Choroid plexus epithelial cell (primary cell): ENCODE measurements around the gene ZNF415.

Source experiments
- DNase-seq: peaks from one replicate; pipeline ENCODE4 v3.0.0-alpha.2; 2010; ENCODE audit warnings: low read depth
- H3K4me3 ChIP-seq: 2 replicates; pipeline ENCODE4 v1.5.1; 2011; ENCODE audit warnings: low read depth, mild to moderate bottlenecking, control low read depth, low read length, moderate library complexity
- TF ChIP-seq, protein P1 (sequence below): conservative IDR thresholded peaks from 2 replicates; pipeline ENCODE4 v1.5.1; 2011; ENCODE audit warnings: low read depth, mild to moderate bottlenecking, control low read depth, inconsistent platforms, low read length, moderate library complexity

Gene ZNF415

GRCh38 chr19:53076984-53077383 is 55.7 kb downstream of the ZNF415 start:
- H3K4me3 ChIP-seq = no peak overlapping the region
- peak; percentile 88 for DNase-seq
- TF ChIP-seq, protein P1, sequence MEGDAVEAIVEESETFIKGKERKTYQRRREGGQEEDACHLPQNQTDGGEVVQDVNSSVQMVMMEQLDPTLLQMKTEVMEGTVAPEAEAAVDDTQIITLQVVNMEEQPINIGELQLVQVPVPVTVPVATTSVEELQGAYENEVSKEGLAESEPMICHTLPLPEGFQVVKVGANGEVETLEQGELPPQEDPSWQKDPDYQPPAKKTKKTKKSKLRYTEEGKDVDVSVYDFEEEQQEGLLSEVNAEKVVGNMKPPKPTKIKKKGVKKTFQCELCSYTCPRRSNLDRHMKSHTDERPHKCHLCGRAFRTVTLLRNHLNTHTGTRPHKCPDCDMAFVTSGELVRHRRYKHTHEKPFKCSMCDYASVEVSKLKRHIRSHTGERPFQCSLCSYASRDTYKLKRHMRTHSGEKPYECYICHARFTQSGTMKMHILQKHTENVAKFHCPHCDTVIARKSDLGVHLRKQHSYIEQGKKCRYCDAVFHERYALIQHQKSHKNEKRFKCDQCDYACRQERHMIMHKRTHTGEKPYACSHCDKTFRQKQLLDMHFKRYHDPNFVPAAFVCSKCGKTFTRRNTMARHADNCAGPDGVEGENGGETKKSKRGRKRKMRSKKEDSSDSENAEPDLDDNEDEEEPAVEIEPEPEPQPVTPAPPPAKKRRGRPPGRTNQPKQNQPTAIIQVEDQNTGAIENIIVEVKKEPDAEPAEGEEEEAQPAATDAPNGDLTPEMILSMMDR = peak; percentile 93

DNA sequence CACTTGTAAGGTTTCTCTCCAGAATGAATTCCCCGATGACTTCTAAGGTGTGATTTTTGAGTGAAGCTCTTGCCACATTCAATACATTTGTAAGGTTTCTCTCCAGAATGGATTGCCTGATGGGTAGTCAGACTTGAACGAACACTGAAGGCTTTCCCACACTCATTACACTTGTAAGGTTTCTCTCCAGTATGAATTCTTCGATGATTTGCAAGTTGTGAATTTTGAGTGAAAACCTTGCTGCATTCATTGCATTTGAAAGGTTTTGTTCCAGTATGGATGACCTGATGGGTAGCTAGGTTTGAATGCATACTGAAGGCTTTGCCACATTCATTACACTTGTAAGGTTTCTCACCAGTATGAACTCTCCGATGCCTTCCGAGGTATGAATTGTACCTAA is 63.9 kb downstream of the ZNF415 start:
- no peak overlapping the region for H3K4me3 ChIP-seq
- DNase-seq = no peak
- TF ChIP-seq, protein P1 = no peak

GRCh38 chr19:53068199-53068598 is 64.5 kb downstream of the ZNF415 start:
- DNase-seq = no peak
- TF ChIP-seq, protein P1 = no peak
- H3K4me3 ChIP-seq = no peak overlapping the region

DNA sequence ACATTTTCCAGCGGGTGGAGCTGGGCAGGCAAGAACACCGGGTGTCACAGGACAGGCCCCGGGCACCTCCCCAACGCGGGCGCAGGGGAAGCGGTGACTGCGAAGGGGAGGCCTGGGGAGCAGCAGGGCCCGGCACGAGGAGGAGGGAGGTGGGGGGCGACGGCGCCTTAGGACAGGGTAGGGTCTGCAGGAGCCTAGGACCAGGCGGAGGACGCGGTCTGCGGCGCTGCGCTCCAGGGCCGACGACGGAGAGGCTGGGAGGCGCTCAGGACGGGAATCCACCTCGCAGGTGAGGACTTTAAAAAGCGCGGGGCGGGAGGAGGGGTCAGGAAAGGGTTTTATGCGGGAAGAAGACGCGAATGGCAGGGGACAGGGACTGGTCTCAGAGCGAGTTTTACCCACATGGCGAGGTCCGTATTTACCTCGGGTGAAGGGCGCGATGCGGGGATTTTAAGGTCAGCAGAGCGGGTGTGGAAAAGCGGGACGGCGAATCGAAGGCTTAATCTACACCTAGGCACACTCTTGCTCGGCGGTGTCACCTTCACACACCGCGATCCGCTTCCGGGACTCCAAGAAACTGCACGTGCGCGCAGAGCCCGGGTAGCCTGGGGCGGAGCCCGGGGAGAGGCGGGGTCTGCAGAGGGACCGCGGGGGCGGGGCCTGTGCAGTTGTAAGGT is 74.7 kb downstream of the ZNF415 start:
- peak; percentile 14 for DNase-seq
- TF ChIP-seq, protein P1 = no peak

More for the DNA sequence above, 74.7 kb downstream of the ZNF415 start:
- H3K4me3 ChIP-seq = peak overlapping the region; percentile 37
